ENCODE measurements around the gene KCNT2.

DNA sequence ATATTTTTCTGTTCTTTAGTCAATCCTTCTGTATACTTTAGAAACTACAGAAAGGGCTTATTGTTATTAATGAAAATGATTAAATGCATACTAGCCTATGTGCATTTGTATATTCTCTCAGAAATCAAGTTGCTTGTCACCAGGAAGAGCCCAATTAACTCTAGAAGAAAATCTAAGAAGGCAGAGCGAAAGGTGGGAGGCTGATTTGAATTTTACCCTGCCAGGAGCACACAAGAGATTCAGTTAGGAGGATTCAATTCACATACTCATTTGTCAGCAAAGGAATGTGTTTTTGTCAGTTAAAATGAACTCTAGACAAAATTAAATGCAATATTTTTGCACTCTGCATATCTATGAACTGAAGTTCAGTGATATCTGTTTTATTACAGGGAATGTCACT lies 411.8 kb downstream of the KCNT2 start:
- TF ChIP-seq, protein P1, sequence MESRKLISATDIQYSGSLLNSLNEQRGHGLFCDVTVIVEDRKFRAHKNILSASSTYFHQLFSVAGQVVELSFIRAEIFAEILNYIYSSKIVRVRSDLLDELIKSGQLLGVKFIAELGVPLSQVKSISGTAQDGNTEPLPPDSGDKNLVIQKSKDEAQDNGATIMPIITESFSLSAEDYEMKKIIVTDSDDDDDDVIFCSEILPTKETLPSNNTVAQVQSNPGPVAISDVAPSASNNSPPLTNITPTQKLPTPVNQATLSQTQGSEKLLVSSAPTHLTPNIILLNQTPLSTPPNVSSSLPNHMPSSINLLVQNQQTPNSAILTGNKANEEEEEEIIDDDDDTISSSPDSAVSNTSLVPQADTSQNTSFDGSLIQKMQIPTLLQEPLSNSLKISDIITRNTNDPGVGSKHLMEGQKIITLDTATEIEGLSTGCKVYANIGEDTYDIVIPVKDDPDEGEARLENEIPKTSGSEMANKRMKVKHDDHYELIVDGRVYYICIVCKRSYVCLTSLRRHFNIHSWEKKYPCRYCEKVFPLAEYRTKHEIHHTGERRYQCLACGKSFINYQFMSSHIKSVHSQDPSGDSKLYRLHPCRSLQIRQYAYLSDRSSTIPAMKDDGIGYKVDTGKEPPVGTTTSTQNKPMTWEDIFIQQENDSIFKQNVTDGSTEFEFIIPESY (IDR thresholded peaks at IDR 0.05): no peak
- TF ChIP-seq, protein P2, sequence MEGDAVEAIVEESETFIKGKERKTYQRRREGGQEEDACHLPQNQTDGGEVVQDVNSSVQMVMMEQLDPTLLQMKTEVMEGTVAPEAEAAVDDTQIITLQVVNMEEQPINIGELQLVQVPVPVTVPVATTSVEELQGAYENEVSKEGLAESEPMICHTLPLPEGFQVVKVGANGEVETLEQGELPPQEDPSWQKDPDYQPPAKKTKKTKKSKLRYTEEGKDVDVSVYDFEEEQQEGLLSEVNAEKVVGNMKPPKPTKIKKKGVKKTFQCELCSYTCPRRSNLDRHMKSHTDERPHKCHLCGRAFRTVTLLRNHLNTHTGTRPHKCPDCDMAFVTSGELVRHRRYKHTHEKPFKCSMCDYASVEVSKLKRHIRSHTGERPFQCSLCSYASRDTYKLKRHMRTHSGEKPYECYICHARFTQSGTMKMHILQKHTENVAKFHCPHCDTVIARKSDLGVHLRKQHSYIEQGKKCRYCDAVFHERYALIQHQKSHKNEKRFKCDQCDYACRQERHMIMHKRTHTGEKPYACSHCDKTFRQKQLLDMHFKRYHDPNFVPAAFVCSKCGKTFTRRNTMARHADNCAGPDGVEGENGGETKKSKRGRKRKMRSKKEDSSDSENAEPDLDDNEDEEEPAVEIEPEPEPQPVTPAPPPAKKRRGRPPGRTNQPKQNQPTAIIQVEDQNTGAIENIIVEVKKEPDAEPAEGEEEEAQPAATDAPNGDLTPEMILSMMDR (IDR thresholded peaks at IDR 0.05; ENCODE audit: low read depth, low read length, missing input control): no peak
- TF ChIP-seq SP1 (IDR thresholded peaks at IDR 0.05) (no peak), RXRA (IDR thresholded peaks at IDR 0.05) (no peak), EGR1 (IDR thresholded peaks at IDR 0.05; ENCODE audit: low read depth in 2 of 2) (no peak)
- TF ChIP-seq, protein P3, sequence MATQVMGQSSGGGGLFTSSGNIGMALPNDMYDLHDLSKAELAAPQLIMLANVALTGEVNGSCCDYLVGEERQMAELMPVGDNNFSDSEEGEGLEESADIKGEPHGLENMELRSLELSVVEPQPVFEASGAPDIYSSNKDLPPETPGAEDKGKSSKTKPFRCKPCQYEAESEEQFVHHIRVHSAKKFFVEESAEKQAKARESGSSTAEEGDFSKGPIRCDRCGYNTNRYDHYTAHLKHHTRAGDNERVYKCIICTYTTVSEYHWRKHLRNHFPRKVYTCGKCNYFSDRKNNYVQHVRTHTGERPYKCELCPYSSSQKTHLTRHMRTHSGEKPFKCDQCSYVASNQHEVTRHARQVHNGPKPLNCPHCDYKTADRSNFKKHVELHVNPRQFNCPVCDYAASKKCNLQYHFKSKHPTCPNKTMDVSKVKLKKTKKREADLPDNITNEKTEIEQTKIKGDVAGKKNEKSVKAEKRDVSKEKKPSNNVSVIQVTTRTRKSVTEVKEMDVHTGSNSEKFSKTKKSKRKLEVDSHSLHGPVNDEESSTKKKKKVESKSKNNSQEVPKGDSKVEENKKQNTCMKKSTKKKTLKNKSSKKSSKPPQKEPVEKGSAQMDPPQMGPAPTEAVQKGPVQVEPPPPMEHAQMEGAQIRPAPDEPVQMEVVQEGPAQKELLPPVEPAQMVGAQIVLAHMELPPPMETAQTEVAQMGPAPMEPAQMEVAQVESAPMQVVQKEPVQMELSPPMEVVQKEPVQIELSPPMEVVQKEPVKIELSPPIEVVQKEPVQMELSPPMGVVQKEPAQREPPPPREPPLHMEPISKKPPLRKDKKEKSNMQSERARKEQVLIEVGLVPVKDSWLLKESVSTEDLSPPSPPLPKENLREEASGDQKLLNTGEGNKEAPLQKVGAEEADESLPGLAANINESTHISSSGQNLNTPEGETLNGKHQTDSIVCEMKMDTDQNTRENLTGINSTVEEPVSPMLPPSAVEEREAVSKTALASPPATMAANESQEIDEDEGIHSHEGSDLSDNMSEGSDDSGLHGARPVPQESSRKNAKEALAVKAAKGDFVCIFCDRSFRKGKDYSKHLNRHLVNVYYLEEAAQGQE (IDR thresholded peaks at IDR 0.05): no peak
- TF ChIP-seq, protein P4, sequence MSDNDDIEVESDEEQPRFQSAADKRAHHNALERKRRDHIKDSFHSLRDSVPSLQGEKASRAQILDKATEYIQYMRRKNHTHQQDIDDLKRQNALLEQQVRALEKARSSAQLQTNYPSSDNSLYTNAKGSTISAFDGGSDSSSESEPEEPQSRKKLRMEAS (IDR thresholded peaks at IDR 0.05): no peak

Measured in liver (tissue), 3 donors.